ENCODE measurements around the gene IFITM10.

The IFITM10 gene

DNA sequence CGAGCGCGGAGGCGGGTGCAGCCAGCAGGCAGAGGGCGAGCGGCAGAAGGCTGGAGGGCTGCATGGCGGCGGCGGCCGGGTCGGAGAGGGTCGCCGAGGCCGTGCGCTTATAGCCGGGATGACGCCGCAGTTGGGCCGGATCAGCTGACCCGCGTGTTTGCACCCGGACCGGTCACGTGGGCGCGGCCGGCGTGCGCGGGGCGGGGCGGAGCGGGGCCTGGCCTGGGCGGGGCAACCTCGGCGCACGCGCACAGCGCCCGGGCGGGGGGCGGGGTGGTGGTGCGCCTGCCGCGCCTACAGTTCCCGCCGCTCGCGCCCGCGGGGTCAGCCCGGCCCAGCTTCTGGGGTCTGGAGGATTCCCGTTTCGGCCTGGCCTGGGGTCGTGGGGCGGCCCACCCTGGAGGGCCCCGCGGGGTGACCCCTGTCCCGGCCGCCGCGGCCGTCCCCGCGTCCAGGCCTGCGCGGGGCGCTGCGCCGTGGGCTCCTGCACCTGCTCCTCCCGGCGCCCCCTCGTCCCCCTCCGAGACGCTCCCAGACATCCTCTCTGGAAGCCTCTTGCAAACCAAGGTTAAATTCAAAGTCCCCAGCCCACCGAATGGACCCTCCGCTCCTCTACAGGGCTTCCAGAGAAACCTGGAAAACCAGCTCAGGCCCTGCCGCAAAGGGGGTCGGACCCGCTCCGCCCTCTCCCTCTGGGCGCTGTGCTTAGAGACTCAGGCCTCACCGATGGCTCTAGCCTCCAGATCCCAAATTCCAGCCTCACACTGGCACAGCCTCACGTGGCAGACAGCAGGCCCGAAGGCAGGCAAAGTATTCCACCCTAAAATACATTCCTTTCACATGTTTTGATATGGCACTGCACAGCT lies 13.6 kb upstream of the IFITM10 start, which contains the start of gene CTSD:
Gene CTSD (minus strand): TSS at position 132 of the 866 bp plus-strand sequence. CDS start 68 bp downstream, at position 64.
- DNase-seq (ENCODE audit: low read depth in 1 of 2, low spot score in 1 of 2), result peak; percentile 81 to 91

DNA sequence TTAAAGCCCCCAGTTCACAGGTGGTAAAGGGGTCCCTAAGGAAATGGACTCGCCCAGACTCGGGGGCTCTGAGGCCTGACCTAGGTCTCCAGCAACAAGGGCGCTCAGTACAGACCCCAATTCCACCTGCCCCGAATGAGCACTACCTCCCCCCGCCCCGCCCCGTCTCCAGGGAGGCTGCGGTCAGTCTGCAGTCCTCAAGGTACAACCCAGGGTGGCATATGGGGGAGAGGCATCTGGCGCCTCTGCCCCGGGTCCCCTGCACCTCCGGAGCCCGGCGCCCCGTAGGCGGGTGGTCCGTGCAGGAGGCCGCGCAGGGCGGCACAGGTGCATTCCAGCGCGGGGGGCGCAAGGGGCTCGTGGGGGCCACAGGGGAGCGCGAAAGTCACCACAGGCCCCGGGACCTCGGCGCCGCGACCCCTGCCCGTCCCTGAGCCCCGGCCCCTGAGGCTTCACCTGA lies 13.0 kb upstream of the IFITM10 start:
- no peak for DNase-seq (ENCODE audit: low read depth in 1 of 2, low spot score in 1 of 2)

DNA sequence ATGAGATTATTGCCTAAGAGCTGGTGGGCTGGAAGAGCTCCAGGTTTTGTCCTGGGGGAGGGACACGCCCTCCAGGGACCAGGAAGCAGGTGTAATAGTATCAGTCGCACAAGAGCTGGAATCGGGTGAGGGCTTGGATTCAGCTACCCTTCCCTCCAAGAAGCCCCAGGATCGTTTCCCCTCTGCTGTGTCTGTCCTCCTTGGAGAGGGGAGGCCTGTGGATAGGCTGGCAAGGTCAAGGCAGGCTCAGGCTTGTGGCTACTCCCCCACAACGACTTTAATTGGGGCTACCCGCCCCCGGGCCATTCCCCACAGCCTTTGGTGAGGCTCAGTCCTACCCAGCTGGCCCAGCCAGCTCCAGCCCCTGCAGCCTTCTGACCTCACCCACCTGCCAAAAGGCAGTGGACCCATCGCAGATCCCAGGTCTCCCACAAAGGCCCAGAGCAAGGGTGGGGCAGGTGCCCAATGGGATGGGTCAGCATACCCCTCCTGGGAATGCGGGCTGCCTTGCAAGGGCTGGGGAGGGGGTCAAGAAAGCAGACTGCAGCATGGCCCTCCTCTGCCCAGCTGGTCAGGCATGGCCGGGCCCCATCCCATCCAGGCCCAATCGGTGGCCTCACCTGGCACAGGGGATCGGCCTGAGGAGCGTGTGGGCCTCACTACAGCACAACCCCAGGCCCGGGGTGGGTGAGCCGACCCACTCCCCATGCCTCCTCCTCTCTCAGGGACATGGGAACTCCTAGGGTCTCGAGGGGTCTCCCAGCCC lies 12.3 kb upstream of the IFITM10 start:
- no peak for DNase-seq (ENCODE audit: low read depth in 1 of 2, low spot score in 1 of 2)

DNA sequence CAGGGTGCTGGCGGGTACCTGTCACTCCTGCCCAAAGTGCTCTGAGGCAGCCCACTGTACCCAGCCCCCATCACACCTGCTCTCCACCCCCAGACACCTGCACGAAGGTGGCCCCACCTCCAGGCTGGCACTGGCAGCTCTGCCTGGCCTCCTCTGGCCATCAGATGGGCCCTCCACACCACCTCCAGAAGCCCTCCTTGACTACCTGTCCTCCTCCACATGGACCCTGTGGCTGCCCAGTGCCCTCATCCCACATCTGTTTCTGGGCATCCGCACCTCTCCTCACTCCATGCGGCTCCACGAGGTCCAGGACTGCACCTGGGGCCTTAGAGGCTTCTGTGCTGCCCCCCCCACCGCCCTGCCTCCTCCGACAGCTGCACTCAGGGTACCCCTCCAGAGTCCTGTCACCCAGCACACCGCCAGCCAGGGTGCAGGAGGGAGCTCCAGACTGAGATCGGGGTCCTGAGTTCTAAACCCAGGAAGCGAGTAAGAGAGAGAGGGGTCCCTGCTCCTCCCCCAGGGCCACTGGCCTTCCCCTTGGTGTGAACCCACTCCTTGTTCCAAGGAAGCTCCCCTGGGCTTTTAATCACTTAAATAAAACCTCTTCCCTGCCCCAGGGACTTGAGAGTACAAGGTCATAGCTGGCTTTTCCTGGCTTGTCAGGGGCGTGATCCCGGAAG lies 11.6 kb upstream of the IFITM10 start:
- no peak for DNase-seq (ENCODE audit: low read depth in 1 of 2, low spot score in 1 of 2)

DNA sequence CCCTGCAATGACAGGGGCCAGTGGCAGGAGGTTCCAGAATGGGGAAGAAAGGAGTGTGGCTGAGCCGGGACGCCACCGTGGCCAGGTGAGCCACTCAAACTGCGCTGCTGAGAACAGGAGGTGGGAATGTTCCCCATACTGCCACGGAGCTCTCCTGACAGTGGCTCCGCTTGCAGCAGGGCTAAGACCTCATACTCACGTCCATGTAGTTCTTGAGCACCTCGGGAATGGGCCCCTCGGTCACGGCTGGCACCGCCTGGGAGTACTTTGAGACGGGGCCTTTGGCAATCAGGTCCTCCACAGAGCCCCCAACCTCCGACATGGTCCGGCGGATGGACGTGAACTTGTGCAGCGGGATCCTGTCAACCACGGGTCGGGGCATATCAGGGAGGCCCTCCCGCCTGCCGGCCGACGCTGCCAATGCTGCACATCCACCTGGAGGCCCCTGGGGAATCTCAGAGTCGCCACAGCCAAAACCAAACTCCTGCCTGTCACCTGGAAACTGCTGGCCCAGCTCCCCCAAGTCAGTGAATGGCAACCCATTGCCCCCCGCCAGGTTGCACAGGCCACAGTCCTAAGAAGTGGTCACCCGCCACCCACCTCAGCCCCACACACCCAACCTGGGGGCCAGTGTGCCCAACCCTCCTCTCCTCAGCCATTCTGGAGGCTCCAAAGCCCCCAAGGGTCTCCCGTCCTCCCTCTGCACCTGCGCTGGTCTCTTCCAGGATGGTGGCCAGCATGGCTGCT lies 10.9 kb upstream of the IFITM10 start:
- DNase-seq (ENCODE audit: low read depth in 1 of 2, low spot score in 1 of 2), result no peak

DNA sequence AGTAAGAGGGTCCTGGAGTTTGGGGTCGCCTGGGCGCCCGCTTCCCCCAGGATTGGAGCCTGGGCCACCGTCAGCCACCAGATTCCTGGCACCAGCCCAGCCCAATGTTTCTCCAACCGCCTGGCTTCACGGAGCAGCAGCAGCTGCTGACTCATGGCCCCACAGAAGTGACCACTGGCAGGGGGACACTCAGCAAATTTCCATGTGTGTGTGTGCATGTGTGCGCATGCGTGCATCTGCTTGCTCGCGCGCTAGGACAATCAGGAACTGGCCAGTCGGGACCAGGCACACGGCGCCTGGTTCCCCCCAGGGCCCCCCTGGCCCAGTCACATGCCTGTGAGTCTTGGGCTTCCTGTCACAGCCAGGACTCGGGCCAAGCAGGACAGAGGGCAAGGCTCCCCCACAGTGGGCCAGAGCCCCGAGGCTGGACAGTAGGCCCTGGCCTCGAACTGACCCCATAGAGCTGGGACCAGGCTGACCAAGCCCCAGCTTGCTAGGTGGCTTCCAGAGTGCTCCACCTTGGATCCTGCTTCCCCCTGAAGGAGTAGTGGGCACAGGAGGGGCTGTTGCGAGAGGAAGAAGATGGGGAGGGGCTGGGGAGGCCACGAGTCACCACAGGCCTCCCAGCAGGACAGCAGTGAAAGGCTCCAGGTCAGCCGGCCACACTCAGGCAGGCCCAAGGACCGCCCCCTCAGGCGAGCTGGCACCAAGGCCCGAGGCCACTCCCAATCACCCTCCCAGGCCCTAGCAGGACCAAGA lies 10.1 kb upstream of the IFITM10 start:
- DNase-seq (ENCODE audit: low read depth in 1 of 2, low spot score in 1 of 2), result no peak

DNA sequence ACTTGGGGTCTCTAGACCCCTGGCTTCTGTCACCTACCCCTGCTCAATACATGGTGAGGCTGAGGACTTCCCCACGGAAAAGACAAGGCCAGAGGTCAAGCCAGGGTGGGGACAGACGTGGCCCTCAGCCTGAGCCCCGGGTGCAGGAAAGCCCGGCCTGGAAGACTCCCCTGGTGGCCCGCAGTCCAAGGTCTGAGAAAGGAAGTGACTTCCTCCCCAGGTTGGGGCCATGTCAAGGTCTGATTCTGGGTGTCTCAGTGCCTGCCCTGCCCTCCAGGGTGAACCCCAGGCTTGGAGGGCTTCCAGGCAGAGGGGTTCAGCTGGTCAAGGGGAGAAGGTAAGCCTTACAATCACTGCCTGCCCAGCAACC lies 9.4 kb upstream of the IFITM10 start:
- DNase-seq (ENCODE audit: low read depth in 1 of 2, low spot score in 1 of 2), result no peak

DNA sequence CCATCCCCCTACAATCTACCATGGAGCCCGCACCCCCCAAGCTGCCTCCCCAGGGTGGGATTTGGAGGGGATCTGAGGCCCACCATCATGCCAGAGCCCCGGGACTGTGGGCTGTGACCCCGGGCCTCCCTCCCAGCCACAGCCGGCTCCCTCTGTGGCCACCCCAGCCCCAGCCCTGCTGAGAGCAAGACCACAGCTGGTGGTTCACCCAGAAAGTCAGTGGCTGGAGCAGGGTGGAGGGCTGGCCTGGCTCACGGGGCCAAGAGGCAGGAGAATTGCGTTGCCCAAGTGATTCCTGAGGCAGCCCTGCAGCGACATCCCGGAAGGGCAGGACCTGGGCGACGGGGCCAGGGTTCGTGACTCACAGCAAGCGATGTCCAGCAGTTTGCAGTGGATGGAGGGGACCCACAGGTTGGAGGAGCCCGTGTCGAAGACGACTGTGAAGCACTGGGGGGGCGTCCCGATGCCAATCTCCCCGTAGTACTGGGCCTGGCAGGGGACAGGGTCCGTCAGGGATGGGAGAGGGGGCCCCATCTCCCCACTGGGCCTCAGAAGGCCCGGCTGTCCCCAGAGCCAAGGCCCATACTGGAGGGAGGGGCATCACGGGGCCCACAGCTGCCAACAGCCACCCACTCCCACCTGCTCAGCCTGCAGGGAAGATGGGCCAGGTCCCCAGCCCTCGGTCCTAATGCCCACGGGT lies 8.9 kb upstream of the IFITM10 start:
- no peak for DNase-seq (ENCODE audit: low read depth in 1 of 2, low spot score in 1 of 2)

DNA sequence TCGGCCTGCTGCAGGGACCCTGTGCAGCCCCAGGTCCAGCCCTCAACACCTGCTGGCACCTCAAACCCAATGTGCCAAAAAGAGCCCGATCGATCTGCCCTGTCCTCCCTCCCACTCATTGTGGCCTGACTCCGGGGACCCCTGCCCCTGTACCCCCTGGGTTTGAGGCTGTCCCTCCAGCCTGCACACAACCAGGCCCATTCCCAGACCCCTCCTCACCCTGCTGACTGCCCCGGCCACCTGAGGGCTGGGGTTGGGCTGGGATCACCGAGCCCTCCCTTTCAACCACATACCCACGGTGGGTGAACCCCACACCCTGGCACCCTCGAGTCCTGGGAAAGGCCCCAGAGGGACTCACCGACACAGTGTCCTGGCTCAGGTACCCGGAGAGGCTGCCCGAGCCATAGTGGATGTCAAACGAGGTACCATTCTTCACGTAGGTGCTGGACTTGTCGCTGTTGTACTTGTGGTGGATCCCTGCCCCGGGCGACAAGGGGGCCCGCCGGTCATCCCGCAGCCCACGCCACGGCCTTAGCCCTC lies 8.3 kb upstream of the IFITM10 start:
- no peak for DNase-seq (ENCODE audit: low read depth in 1 of 2, low spot score in 1 of 2)

DNA sequence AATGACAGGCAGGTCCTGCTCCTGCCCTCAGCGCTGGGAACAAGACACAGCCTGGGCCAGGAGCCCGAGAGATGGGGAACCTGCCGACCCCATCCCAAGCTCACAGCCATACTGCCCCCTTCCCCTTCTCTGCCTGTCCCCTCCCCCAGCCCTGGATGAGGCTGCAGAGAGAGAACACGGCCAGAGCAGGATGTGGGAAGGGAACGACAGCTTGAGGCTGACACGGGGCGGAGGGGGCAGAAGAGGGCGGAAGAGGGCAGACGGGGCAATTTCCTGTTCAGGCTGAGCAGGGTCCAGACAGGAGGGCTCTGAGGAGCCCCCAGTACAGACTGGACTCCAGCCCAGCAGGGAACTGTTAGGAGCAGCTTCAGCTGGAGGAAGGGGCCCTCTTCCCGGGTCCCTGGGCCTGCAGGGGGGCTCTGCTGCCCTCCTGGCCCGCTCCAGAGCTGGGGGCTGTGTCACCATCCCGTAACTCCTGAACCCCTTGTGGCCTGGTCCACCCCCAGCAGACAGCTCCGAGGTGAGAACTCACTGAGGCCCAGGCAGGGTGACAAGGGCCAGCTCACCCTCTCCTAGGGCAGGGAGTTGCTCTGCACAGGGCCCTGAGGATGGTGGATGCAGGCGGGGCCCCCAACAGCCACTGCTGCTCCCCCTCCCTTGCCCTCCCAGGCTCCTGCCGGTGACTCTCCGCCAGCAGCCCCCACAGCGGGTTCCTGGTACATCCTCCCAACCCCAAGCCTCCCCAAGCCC lies 7.6 kb upstream of the IFITM10 start:
- peak in 1 of 2 donors; percentile 26 for DNase-seq (ENCODE audit: low read depth in 1 of 2, low spot score in 1 of 2)

DNA sequence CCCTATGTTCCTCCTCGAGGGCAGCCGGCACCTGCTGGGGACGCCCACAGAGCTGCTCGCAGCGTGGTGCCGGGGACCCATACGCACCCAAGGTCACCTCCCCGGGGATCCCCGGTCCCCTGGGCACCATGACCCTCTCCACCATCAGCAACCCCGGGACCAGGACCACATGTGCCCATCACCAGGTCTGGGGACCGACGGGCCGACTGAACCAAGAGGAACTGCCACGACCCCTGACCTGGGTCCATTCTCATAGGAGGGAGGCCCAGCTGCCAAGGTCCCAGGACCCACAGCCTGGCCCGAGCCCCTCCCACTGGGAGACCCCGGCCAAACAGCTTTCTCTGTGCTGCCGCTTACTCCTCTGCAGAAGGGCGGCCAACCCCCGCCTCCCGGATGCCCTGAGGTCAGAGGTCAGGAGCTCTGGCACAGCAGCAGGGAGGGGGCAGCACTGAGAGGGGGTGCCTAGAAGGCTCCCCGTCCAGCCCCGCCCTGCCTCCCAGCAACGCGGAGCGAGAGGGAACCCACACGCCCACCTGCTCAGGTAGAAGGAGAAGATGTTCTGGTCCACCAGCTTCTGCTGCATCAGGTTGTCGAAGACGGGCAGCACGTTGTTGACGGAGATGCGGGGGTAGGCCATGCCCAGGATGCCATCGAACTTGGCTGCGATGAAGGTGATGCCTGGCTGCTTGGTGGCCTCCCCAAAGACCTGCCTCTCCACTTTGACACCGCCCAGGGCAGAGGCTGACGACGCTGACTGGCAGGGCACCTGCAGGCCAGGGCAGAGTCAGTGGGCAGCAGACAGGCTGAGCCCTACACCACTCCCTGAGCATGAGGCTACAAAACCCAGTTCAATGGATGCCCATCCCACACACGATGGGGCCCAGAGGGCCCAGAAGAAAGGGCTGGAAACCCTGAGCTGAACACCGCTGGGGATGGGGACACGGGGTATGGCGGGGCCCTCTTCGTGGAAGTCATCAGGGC lies 6.7 kb upstream of the IFITM10 start:
- DNase-seq (ENCODE audit: low read depth in 1 of 2, low spot score in 1 of 2), result no peak

DNA sequence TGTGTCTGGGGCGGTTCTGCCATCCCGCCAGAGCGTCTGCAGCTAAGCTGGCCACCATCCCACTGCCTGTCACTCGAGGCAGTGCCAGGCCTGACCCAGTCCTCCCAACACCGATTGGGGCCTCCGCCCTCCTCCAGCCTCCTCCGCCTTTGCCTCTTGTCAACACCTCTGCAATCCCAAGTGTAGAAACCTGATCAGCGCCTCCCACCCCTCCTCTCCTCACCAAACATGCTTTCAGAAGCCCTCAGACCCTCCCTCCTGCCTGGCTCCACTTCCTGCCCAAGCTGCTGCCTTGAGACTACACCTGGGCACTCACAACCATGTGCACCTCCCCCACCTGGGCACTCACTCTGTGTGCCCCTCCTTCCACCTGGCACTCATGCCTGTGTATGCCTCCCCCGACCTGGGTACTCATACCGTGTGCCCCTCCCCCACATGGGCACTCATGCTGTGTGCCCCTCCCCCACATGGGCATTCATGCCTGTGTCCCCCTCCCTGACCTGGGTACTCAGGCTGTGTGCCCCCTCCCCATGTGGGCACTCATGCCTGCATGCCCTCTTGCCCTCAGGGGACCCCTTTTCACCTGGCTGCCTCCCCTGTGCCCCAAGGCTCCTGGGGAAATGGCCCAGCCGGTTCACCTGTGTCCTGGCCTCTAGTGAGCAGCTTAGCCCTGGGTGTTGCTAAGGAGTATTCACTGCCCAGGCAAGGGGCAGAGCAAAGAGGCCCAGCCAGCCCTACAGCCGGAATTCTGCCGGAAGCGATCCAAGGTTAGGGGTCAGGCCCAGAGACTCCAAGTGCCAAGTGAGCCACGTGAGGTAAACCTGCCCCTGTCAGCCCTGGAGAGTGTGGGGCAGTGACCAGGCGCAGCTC lies 5.5 kb upstream of the IFITM10 start:
- no peak for DNase-seq (ENCODE audit: low read depth in 1 of 2, low spot score in 1 of 2)

DNA sequence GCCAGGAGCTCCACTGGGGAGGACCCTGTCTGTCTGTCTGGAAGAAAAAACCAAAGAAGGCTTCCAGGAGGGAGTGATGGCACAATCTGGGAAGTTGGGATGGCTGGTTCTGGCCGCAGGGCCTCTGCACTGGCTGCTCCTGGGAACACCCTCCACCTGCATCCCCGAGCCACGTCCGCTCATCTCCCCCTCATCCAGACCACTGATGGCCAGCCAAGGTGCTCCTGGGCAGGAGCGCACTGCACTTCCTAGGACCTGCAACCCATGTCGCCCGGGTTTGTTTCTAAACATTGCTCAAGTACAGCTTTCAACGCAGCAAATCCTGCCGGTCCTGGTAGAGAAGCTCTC lies 4.9 kb upstream of the IFITM10 start:
- DNase-seq (ENCODE audit: low read depth in 1 of 2, low spot score in 1 of 2), result no peak

DNA sequence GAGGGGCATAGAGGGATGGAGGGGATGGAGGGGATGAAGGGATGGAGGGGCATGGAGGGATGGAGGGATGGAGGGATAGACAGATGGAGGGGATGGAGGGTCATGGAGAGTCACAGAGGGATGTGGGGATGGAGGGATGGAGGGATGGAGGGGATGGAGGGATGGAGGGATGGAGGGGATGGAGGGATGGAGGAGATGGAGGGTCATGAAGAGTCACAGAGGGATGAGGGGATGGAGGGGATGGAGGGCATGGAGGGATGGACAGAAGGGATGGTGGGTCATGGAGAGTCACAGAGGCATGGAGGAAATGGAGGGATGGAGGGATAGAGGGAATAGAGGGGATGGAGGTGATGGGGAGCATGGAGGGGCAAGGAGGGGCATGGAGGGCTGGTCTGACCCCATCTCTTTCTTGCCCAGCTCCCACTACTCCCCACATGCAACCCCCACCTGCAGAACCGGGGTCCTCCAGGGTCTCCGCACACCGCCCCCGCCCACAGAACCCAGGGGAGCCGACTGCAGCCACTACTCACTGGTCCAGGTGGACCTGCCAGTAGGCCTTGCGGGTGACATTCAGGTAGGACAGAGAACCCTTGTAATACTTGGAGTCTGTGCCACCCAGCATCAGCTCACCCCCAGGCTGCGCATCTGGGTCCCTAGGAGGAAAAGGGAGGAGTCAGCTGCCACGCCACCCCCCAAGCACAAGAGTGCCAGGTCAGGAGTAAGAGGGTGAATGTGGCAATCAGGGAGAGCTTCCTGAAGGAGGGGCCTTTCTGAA lies 4.2 kb upstream of the IFITM10 start:
- DNase-seq (ENCODE audit: low read depth in 1 of 2, low spot score in 1 of 2), result no peak

DNA sequence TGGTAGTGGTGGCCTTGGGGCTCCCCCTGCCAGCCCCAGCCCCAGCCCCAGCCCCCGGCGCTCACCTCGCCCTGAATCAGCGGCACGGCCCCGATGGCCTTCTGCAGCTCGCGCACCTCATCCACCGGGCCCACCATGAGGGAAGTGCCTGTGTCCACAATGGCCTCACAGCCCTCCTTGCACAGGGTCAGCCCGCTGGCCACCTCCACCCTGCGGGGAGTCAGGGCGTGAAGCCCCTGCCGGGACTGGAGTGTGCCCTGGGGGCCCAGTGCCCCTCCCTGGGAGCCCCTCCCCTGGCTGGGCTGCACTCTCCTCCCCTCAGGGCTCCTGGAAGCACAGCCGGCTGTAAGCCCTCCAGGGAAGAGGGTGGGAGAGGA lies 3.5 kb upstream of the IFITM10 start:
- no peak for DNase-seq (ENCODE audit: low read depth in 1 of 2, low spot score in 1 of 2)

Measured in stimulated activated CD4-positive, alpha-beta T cell treated with anti-CD3 and anti-CD28 coated beads, Interleukin-15, amount 100 ng/mL, for 1 hour (primary cell).